ENCODE measurements around the gene PUDP.
"Not testable (repeated sequence)": the region's sequence is repeated elsewhere in the genome, so short reads cannot be mapped to it uniquely, and the experiment has no call there.

Gene PUDP

GRCh38 chrX:7188672-7189071 lies 40.7 kb upstream of the PUDP start:
- no peak overlapping the region for H3K27ac ChIP-seq
- H3K4me3 ChIP-seq (ENCODE audit: low read depth, low read length): no peak overlapping the region
- no peaks in the 10 kb centered on the region for H3K9me3 ChIP-seq (ENCODE audit: control insufficient read depth, low read length)
- H3K9ac ChIP-seq: no peak overlapping the region
- no peak overlapping the region for H2AFZ ChIP-seq
- no peak for TF ChIP-seq CTCF (IDR thresholded peaks at IDR 0.05)
- no peaks in the 10 kb centered on the region for H3K79me2 ChIP-seq
- no peaks in the 10 kb centered on the region for H3K27me3 ChIP-seq (ENCODE audit: control insufficient read depth, insufficient read depth, low read length)
- H3K4me1 ChIP-seq: no peaks in the 10 kb centered on the region
- H3K36me3 ChIP-seq (ENCODE audit: control insufficient read depth, insufficient read depth, low read length): no peaks in the 10 kb centered on the region
- no peak overlapping the region for H3K4me2 ChIP-seq (ENCODE audit: low read length)

GRCh38 chrX:7184816-7185215 lies 36.9 kb upstream of the PUDP start:
- Histone ChIP-seq H3K79me2 (no peaks in the 10 kb centered on the region), H3K4me2 (ENCODE audit: low read length) (no peak overlapping the region), H3K9ac (no peak overlapping the region), H3K27me3 (ENCODE audit: control insufficient read depth, insufficient read depth, low read length) (no peaks in the 10 kb centered on the region), H3K9me3 (ENCODE audit: control insufficient read depth, low read length) (no peaks in the 10 kb centered on the region), H3K27ac (no peak overlapping the region), H3K36me3 (ENCODE audit: control insufficient read depth, insufficient read depth, low read length) (no peaks in the 10 kb centered on the region), H3K4me3 (ENCODE audit: low read depth, low read length) (no peak overlapping the region), H3K4me1 (no peaks in the 10 kb centered on the region), H2AFZ (no peak overlapping the region)
- TF ChIP-seq CTCF (IDR thresholded peaks at IDR 0.05): no peak

- Histone ChIP-seq H3K4me2 (ENCODE audit: low read length) (no peak overlapping the region), H3K27me3 (ENCODE audit: control insufficient read depth, insufficient read depth, low read length) (no peaks in the 10 kb centered on the region), H3K27ac (no peak overlapping the region), H3K4me3 (ENCODE audit: low read depth, low read length) (no peak overlapping the region), H2AFZ (no peak overlapping the region), H3K4me1 (no peaks in the 10 kb centered on the region), H3K79me2 (no peaks in the 10 kb centered on the region), H3K9me3 (ENCODE audit: control insufficient read depth, low read length) (no peaks in the 10 kb centered on the region), H3K9ac (no peak overlapping the region), H3K36me3 (ENCODE audit: control insufficient read depth, insufficient read depth, low read length) (no peaks in the 10 kb centered on the region)
- no peak for TF ChIP-seq CTCF (IDR thresholded peaks at IDR 0.05)
Observed at GRCh38 chrX:7179446-7179845, 31.5 kb upstream of the PUDP start.

GRCh38 chrX:7178859-7179258 lies 30.9 kb upstream of the PUDP start:
- not testable (repeated sequence) for H3K36me3 ChIP-seq (ENCODE audit: control insufficient read depth, insufficient read depth, low read length); H3K27ac ChIP-seq; H2AFZ ChIP-seq; H3K4me1 ChIP-seq; H3K27me3 ChIP-seq (ENCODE audit: control insufficient read depth, insufficient read depth, low read length); H3K4me3 ChIP-seq (ENCODE audit: low read depth, low read length); H3K9me3 ChIP-seq (ENCODE audit: control insufficient read depth, low read length); H3K4me2 ChIP-seq (ENCODE audit: low read length); H3K9ac ChIP-seq; H3K79me2 ChIP-seq

GRCh38 chrX:7170898-7171297 lies 22.9 kb upstream of the PUDP start:
- no peak overlapping the region for H3K9ac ChIP-seq
- no peaks in the 10 kb centered on the region for H3K9me3 ChIP-seq (ENCODE audit: control insufficient read depth, low read length)
- H3K4me2 ChIP-seq (ENCODE audit: low read length): no peak overlapping the region
- H3K36me3 ChIP-seq (ENCODE audit: control insufficient read depth, insufficient read depth, low read length): no peaks in the 10 kb centered on the region
- TF ChIP-seq CTCF (IDR thresholded peaks at IDR 0.05): no peak
- no peaks in the 10 kb centered on the region for H3K4me1 ChIP-seq
- no peaks in the 10 kb centered on the region for H3K79me2 ChIP-seq
- H3K27ac ChIP-seq: no peak overlapping the region
- H3K27me3 ChIP-seq (ENCODE audit: control insufficient read depth, insufficient read depth, low read length): no peaks in the 10 kb centered on the region
- H2AFZ ChIP-seq: no peak overlapping the region
- no peak overlapping the region for H3K4me3 ChIP-seq (ENCODE audit: low read depth, low read length)
